CD4-positive, CD25-positive, alpha-beta regulatory T cell (primary cell): ENCODE results near the gene ZNF202. TPM values are rescaled to one million over a fixed set of nuclear protein-coding genes. Genes with fewer than 3 reads are reported as not detected.
A peak's percentile ranks its signal among the peaks of the same experiment; 100 is the strongest.
"Not testable (repeated sequence)": the region's sequence is repeated elsewhere in the genome, so short reads cannot be mapped to it uniquely, and the experiment has no call there.

Experiments
- ATAC-seq, 2 donors: fragments of 150-1000 bp; cut with Tn5 transposase; one replicate each; pipeline ENCODE4 v1.10.0; 2021; ENCODE audit warnings: low read depth in 2 of 2, moderate number of reproducible peaks in 2 of 2, moderate library complexity in 1 of 2
- DNase-seq, 3 donors: peaks; one replicate each; pipeline versions ENCODE4 v3.0.0 to v3.0.0-alpha.2; 2012 to 2022; ENCODE audit warnings: mixed read lengths in 1 of 3
- H3K27ac ChIP-seq: one replicate; pipeline ENCODE4 v1.7.0; 2013; ENCODE audit warnings: mild to moderate bottlenecking, low read length; ENCODE audit not compliant: insufficient read depth, poor library complexity, severe bottlenecking
- H3K27me3 ChIP-seq: one replicate; pipeline ENCODE4 v1.7.0; 2013; ENCODE audit warnings: low read length; ENCODE audit not compliant: control insufficient read depth, insufficient read depth
- H3K36me3 ChIP-seq: one replicate; pipeline ENCODE4 v1.7.0; 2013; ENCODE audit warnings: mild to moderate bottlenecking, low read length, moderate library complexity; ENCODE audit not compliant: control insufficient read depth, insufficient read depth
- H3K4me1 ChIP-seq: 2 replicates; pipeline ENCODE4 v1.7.0; 2013; ENCODE audit warnings: mild to moderate bottlenecking, low read length; ENCODE audit not compliant: insufficient read depth, control insufficient read depth, poor library complexity, severe bottlenecking
- H3K4me3 ChIP-seq: one replicate; pipeline ENCODE4 v1.7.0; 2013; ENCODE audit warnings: low read depth, mild to moderate bottlenecking, low read length, moderate library complexity
- H3K9me3 ChIP-seq, 2 experiments: 1 replicate in 1 of 2; 2 replicates in 1 of 2; pipeline ENCODE4 v1.7.0; 2013; ENCODE audit warnings: low read length in 2 of 2, mild to moderate bottlenecking in 1 of 2, moderate library complexity in 1 of 2; ENCODE audit not compliant: control insufficient read depth in 2 of 2
- H3K27ac Mint-ChIP-seq, 3 donors: one replicate each; pipeline ENCODE4 v1.8.0; 2020 to 2022; ENCODE audit warnings: mild to moderate bottlenecking in 3 of 3, mixed read lengths in 3 of 3, moderate library complexity in 2 of 3
- H3K27me3 Mint-ChIP-seq: one replicate; pipeline ENCODE4 v1.8.0; 2022; ENCODE audit warnings: mild to moderate bottlenecking, mixed read lengths
- H3K36me3 Mint-ChIP-seq: one replicate; pipeline ENCODE4 v1.8.0; 2020; ENCODE audit warnings: mixed read lengths
- H3K4me1 Mint-ChIP-seq, 4 donors: one replicate each; pipeline ENCODE4 v1.8.0; 2020 to 2022; ENCODE audit warnings: mixed read lengths in 4 of 4, mild to moderate bottlenecking in 1 of 4
- H3K4me3 Mint-ChIP-seq, 4 donors: one replicate each; pipeline ENCODE4 v1.8.0; 2020 to 2022; ENCODE audit warnings: mild to moderate bottlenecking in 4 of 4, mixed read lengths in 4 of 4, moderate library complexity in 3 of 4
- H3K9me3 Mint-ChIP-seq, 7 donors: one replicate each; pipeline ENCODE4 v1.8.0; 2020 to 2022; ENCODE audit warnings: mixed read lengths in 7 of 7, mild to moderate bottlenecking in 3 of 7, moderate library complexity in 2 of 7
- polyA plus RNA-seq, 4 donors: library from polyadenylated mRNA; unstranded; fragments of 300-500 nt; fragmentation: Illumina TruSeq; gene quantifications; one replicate each; pipeline ENCODE4 v1.2.3, GENCODE V29; 2021
- total RNA-seq: library from RNA; stranded (reverse); gene quantifications from one replicate; pipeline ENCODE4 v1.2.3, GENCODE V29; 2022

Gene ZNF202
- total and polyA plus RNA-seq, 5 donors from 2014 or later, result 5.9 to 14.6 (median 7.7) TPM

- H3K27me3 Mint-ChIP-seq, result peaks cover 18% of the 10 kb centered on the region
- H3K36me3 ChIP-seq, H3K4me3 ChIP-seq, H3K4me1 Mint-ChIP-seq, H3K4me3 Mint-ChIP-seq, H3K27ac Mint-ChIP-seq, H3K4me1 ChIP-seq, H3K9me3 ChIP-seq, H3K27ac ChIP-seq, H3K27me3 ChIP-seq, H3K36me3 Mint-ChIP-seq, DNase-seq, H3K9me3 Mint-ChIP-seq, ATAC-seq: not testable (repeated sequence)
Observed at GRCh38 chr11:123712627-123713026, 28.8 kb downstream of the ZNF202 start.

- no peak overlapping the region for H3K27ac ChIP-seq
- Mint-ChIP-seq H3K4me3 (no peak overlapping the region), H3K9me3 (peaks cover 0 to 2% (median 0%) of the 10 kb centered on the region in 7 donors), H3K27me3 (peaks cover 17% of the 10 kb centered on the region), H3K27ac (no peak overlapping the region), H3K4me1 (peaks cover 0 to 3% (median 0%) of the 10 kb centered on the region in 4 donors), H3K36me3 (no peaks in the 10 kb centered on the region)
- ATAC-seq (no peak), DNase-seq (peak; percentile 24 to 57 (median 53))
- no peaks in the 10 kb centered on the region for H3K36me3 ChIP-seq
- H3K27me3 ChIP-seq, result no peaks in the 10 kb centered on the region
- no peak overlapping the region for H3K4me3 ChIP-seq
- no peaks in the 10 kb centered on the region for H3K9me3 ChIP-seq
- no peaks in the 10 kb centered on the region for H3K4me1 ChIP-seq
Observed at GRCh38 chr11:123707606-123708205, 33.8 kb downstream of the ZNF202 start.

GRCh38 chr11:123707206-123707605 lies 34.3 kb downstream of the ZNF202 start:
- Histone ChIP-seq H3K36me3 (no peaks in the 10 kb centered on the region), H3K4me3 (no peak overlapping the region), H3K27me3 (no peaks in the 10 kb centered on the region), H3K9me3 (no peaks in the 10 kb centered on the region), H3K4me1 (no peaks in the 10 kb centered on the region), H3K27ac (no peak overlapping the region)
- DNase-seq (no peak), ATAC-seq (no peak)
- Mint-ChIP-seq H3K27ac (no peak overlapping the region), H3K27me3 (peaks cover 17% of the 10 kb centered on the region), H3K4me1 (peaks cover 0 to 3% (median 0%) of the 10 kb centered on the region in 4 donors), H3K9me3 (peaks cover 0 to 2% (median 0%) of the 10 kb centered on the region in 7 donors), H3K4me3 (no peak overlapping the region), H3K36me3 (no peaks in the 10 kb centered on the region)

GRCh38 chr11:123704341-123704740 lies 37.1 kb downstream of the ZNF202 start:
- Histone ChIP-seq H3K4me1 (no peaks in the 10 kb centered on the region), H3K27ac (no peak overlapping the region), H3K4me3 (no peak overlapping the region), H3K9me3 (no peaks in the 10 kb centered on the region), H3K36me3 (no peaks in the 10 kb centered on the region), H3K27me3 (no peaks in the 10 kb centered on the region)
- Mint-ChIP-seq H3K9me3 (peaks cover 0 to 2% (median 0%) of the 10 kb centered on the region in 7 donors), H3K27me3 (peaks cover 23% of the 10 kb centered on the region), H3K36me3 (no peaks in the 10 kb centered on the region), H3K4me3 (no peak overlapping the region), H3K27ac (no peak overlapping the region), H3K4me1 (peaks cover 0 to 3% (median 0%) of the 10 kb centered on the region in 4 donors)
- DNase-seq, result no peak
- no peak for ATAC-seq

- no peaks in the 10 kb centered on the region for H3K4me1 ChIP-seq
- ATAC-seq (no peak), DNase-seq (no peak)
- H3K4me3 ChIP-seq, result no peak overlapping the region
- Mint-ChIP-seq H3K27me3 (peaks cover 26% of the 10 kb centered on the region), H3K4me1 (peaks cover 0 to 3% (median 0%) of the 10 kb centered on the region in 4 donors), H3K27ac (no peak overlapping the region), H3K4me3 (no peak overlapping the region), H3K36me3 (no peaks in the 10 kb centered on the region), H3K9me3 (peaks cover 0 to 2% (median 0%) of the 10 kb centered on the region in 7 donors)
- no peaks in the 10 kb centered on the region for H3K36me3 ChIP-seq
- H3K9me3 ChIP-seq, result no peaks in the 10 kb centered on the region
- no peak overlapping the region for H3K27ac ChIP-seq
- H3K27me3 ChIP-seq, result peaks cover 4% of the 10 kb centered on the region
Observed at GRCh38 chr11:123702696-123703095, 38.8 kb downstream of the ZNF202 start.

GRCh38 chr11:123702139-123702538 lies 39.3 kb downstream of the ZNF202 start:
- peaks cover 0 to 2% (median 0%) of the 10 kb centered on the region in 7 donors for H3K9me3 Mint-ChIP-seq
- no peaks in the 10 kb centered on the region for H3K36me3 Mint-ChIP-seq
- H3K27me3 Mint-ChIP-seq, result peaks cover 24% of the 10 kb centered on the region
- Histone ChIP-seq H3K4me3 (no peak overlapping the region), H3K27me3 (peaks cover 4% of the 10 kb centered on the region), H3K27ac (no peak overlapping the region), H3K4me1 (no peaks in the 10 kb centered on the region), H3K36me3 (no peaks in the 10 kb centered on the region), H3K9me3 (no peaks in the 10 kb centered on the region)
- no peak overlapping the region for H3K4me3 Mint-ChIP-seq
- no peaks in the 10 kb centered on the region for H3K4me1 Mint-ChIP-seq
- no peak overlapping the region for H3K27ac Mint-ChIP-seq
- DNase-seq, result no peak
- ATAC-seq, result no peak

- no peaks in the 10 kb centered on the region for H3K36me3 ChIP-seq
- no peaks in the 10 kb centered on the region for H3K4me1 Mint-ChIP-seq
- H3K27ac Mint-ChIP-seq, result no peak overlapping the region
- no peak overlapping the region for H3K4me3 ChIP-seq
- no peak for DNase-seq
- H3K4me3 Mint-ChIP-seq, result no peak overlapping the region
- H3K27ac ChIP-seq, result no peak overlapping the region
- peaks cover 26% of the 10 kb centered on the region for H3K27me3 Mint-ChIP-seq
- H3K9me3 Mint-ChIP-seq, result peaks cover 0 to 2% (median 0%) of the 10 kb centered on the region in 7 donors
- no peaks in the 10 kb centered on the region for H3K9me3 ChIP-seq
- peaks cover 4% of the 10 kb centered on the region for H3K27me3 ChIP-seq
- H3K36me3 Mint-ChIP-seq, result no peaks in the 10 kb centered on the region
- H3K4me1 ChIP-seq, result no peaks in the 10 kb centered on the region
- no peak for ATAC-seq
Observed at GRCh38 chr11:123700772-123701171, 40.7 kb downstream of the ZNF202 start.

- no peak for ATAC-seq
- no peak overlapping the region for H3K4me3 Mint-ChIP-seq
Observed at GRCh38 chr11:123698546-123699127, 42.8 kb downstream of the ZNF202 start.

More at GRCh38 chr11:123698546-123699127, 42.8 kb downstream of the ZNF202 start:
- no peaks in the 10 kb centered on the region for H3K36me3 Mint-ChIP-seq
- H3K36me3 ChIP-seq, result no peaks in the 10 kb centered on the region
- H3K27ac Mint-ChIP-seq, result no peak overlapping the region
- H3K9me3 Mint-ChIP-seq, result peaks cover 0 to 1% (median 0%) of the 10 kb centered on the region in 7 donors
- no peak overlapping the region for H3K4me3 ChIP-seq
- H3K9me3 ChIP-seq, result no peaks in the 10 kb centered on the region
- H3K4me1 ChIP-seq, result no peaks in the 10 kb centered on the region
- peaks cover 5% of the 10 kb centered on the region for H3K27me3 ChIP-seq
- no peaks in the 10 kb centered on the region for H3K4me1 Mint-ChIP-seq
- H3K27ac ChIP-seq, result no peak overlapping the region
- H3K27me3 Mint-ChIP-seq, result peaks cover 23% of the 10 kb centered on the region
- DNase-seq, result no peak
